GM18507 (cell line): ENCODE measurements around the gene MRPS12.
"Not testable (repeated sequence)": the region's sequence is repeated elsewhere in the genome, so short reads cannot be mapped to it uniquely, and the experiment has no call there.

Experiments used
- DNase-seq: peaks from one replicate; pipeline ENCODE4 v3.0.0; 2011; ENCODE audit warnings: low read depth; ENCODE audit not compliant: insufficient read length; ENCODE audit errors: extremely low spot score
- FAIRE-seq: peaks from 2 replicates; lab custom pipeline; 2011; peaks lifted over from hg19 to GRCh38; lab: Jason Lieb, UNC

Gene MRPS12

DNA sequence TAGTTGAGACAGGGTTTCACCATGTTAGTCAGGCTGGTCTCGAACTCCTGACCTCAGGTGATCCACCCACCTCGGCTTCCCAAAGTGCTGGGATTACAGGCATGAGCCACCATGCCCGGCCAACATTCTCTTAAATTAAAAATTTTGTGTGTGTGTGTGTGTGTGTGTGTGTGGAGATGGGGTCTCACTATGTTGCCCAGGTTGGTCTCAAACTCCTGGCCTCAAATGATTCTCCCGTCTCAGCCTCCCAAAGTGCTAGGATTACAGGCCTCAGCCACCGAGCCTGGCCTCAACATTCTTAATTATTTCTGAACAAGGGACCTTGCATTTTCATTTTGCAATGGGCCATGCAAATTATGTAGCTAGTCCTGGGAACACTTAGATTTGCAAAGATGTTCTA lies 35.4 kb downstream of the MRPS12 start:
- DNase-seq, FAIRE-seq: not testable (repeated sequence)

DNA sequence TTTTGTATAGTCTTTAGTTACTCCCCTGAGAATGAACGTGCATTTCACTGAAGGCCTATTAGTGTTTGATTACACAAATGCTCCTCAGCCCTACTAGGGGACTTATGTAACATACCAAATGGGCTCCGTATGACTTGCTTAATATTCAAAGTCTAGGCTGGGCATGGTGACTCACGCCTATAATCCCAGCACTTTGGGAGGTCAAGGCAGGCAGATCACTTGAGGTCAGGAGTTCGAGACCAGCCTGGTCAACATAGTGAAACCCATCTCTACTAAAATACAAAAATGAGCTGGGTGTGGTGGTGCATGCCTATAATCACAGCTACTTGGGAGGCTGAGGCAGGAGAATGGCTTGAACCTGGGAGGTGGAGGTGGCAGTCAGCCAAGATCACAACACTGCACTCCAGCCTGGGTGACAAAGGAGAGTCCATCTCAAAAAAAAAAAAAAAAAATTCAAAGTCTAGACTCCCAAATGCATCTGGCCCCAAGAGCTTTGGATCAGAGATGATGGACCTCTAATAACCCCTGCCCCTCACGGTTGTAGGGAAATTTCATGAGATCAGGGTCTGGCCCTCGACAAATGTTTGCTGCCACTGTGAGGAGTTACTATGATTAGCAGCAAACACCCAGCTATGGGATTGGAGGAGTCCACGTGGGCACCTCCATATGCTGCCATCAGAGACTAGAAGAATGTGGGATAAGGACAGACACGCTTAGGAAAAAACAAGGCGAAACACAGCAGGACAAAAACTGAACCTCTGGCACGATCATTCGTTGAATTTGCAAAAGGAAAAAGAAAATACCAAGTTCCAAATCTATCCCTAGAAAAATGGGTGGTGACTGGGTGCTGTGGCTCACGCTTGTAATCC lies 40.2 kb downstream of the MRPS12 start:
- FAIRE-seq = no peak

DNA sequence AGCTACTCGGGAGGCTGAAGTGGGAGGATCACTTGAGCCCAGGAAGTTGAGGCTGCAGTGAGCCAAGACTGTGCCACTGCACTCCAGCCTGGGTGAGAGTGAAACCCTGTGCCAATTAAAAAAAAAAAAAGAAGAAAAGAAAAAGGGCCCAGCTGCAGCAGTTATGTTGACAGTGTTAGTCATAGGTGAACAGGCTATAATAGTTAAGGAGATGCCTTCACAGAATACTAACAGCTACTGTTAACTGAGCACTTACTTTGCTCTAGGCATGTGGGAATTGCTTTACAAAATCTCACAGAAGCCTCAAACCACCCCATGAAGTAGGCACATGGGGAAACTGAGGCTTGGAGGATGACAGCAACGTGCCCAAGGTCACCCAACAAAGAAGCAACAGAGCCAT lies 40.9 kb downstream of the MRPS12 start:
- no peak for FAIRE-seq

More for the DNA sequence above, 40.2 kb downstream of the MRPS12 start:
- DNase-seq = no peak

DNA sequence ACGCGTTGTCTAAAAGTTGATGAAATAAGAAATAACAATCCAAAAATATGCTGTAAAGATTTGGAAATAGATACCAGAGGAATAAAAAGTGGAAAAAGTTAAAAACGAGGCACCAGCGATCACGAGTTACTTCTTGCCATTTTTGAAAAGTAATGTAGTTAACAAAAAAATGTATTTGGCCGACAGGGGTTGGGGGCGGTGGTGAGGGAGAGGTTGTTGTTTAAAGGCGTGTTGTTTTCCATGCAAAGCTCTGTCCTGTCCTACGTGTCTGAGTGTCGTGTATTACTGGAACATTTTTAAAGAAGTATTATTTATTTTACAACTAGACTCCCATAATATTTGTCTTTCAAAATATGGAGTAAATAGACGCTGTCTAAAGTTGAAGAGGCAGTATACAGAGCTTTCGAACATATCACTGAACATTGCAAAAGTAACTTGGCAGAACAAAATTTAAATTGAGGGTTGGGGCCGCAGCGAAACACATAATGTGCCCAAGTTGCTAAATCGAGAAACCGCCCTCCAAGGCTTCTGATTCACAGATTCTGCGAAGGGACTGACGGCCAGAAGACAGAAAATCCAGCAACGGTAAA lies 44.0 kb downstream of the MRPS12 start:
- FAIRE-seq = no peak
- DNase-seq = no peak

More for the DNA sequence above, 40.9 kb downstream of the MRPS12 start:
- DNase-seq = no peak

DNA sequence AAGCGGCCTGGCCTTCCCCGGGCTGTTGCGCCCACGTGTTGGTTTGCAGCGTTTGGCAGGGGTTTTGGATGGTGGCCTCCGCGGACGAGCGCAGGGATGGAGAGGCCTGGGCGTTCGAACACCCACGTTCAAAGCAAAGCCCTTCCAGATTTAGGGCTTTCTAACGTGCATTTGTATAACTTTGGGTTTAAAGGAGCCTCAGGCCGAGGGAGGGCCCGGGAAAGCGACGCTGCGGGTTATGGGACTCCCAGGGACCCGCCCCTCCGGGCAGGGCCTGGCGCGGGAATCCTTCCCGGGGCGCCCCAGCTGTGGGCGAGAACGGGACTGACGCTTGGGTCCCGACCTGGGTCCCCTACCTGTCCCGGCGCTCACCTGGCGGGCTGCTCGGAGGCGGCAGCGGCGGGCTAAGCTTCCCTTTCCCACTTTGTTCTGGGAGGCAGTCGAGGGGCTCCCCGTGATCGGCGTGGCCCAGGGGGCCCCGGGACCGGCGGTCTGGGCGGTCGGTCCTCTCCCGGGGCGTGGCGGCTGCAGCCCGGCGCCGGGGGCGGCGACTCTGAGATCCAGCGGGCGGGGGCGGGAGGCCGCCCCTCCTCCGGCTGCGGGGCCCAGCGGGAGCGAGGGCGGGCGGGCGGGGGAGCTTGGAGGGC lies 44.6 kb downstream of the MRPS12 start, which contains the start of gene FBXO17:
Gene FBXO17, minus strand, starts transcription at position 529 of the 647 bp plus-strand sequence. CDS start 25,423 bp downstream, outside the sequence.
- FAIRE-seq (no peak), DNase-seq (no peak)

DNA sequence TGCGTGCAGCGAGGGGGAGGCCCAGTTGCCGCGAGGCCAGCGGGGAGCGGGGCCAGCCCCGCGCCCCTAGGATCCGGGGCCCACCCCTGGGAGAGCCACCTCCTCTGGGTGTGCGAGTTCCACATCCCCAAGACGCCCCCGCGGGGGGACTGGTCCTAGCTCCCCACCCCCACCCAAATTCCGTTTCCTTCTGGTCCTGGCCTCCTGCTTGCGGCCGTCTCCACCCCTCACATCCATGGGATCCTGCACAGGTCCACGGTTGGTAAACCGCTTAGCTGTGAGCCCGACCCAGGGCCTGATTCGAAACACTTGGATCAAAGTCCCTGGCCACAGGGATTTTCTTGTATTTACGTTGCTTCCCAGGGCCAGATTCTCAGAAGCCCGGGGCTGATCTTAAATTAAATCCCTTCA lies 45.1 kb downstream of the MRPS12 start:
- DNase-seq (no peak), FAIRE-seq (no peak)

DNA sequence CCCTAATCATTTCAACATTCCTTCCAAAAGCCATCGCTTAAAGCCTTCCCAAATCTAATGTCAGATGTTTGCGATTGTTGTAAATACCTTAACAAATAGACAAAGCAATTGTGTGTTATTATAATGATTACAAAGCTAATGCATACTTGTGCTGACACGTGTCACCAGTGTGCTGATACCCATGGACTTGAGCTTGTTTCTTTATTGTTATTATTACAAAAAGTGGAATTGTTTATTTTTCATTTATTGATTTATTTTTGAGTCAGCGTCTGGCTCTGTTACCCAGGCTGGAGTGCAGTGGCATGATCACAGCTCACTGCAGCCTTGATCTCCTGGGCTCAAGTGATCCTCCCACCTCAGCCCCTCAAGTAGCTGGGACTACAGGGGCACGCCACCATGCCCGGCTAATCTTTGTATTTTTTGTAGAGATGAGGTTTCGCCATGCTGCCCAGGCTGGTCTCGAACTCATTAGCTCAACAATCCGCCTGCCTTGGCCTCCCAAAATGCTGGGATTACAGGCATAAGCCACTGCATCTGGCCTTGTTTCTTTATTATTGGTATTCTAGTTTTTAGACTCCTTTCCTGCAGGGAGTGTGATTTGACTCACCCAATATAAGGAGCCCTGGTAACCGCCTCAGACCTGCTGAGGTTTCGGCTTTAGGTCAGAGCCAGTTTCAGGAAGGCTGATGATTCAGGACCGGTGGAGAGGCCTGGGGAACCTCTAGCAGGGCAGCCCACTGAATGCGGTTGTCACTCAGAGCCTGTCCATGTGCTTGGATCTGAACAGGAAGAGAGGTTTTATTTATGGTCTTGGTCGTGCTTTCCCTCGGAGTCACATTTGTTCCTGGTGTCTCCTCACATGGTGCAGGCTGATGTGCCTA lies 46.9 kb downstream of the MRPS12 start:
- DNase-seq (peak; percentile 55), FAIRE-seq (peak; percentile 97)

DNA sequence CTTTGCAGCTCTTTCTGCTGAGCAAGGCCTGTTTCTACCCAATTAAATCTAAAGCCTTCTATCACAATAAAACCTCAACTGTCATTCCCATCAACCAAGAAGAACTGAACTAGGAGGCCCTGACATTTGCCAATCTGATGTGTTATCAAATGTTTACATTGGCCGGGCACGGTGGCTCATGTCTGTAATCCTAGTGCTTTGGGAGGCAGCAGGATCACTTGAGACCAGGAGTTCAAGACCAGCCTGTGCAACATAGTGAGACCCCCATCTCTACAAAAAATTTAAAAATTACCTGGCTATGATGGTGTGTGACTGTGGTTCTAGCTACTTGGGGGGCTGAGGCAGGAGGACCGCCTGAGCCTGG lies 47.6 kb downstream of the MRPS12 start:
- FAIRE-seq (no peak), DNase-seq (no peak)

DNA sequence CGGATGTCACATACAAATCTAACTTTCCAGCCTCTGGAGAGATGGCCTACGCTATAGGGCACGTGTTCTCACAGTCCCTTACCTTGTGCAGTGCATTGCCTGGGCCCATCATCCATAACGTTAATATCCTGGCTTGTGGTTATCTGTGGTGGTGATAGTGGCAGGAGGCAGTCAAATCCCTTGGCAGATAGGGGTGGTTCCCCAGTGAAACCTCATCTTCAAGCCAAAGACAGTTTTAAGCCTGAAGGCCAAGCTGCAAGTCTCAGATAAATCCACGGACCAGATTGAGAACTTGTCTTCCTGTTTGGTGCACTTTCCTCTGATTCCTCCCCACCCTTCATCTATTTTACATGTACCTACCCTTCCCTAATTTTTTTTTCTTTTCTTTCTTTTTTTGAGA lies 49.1 kb downstream of the MRPS12 start:
- DNase-seq (no peak), FAIRE-seq (no peak)

DNA sequence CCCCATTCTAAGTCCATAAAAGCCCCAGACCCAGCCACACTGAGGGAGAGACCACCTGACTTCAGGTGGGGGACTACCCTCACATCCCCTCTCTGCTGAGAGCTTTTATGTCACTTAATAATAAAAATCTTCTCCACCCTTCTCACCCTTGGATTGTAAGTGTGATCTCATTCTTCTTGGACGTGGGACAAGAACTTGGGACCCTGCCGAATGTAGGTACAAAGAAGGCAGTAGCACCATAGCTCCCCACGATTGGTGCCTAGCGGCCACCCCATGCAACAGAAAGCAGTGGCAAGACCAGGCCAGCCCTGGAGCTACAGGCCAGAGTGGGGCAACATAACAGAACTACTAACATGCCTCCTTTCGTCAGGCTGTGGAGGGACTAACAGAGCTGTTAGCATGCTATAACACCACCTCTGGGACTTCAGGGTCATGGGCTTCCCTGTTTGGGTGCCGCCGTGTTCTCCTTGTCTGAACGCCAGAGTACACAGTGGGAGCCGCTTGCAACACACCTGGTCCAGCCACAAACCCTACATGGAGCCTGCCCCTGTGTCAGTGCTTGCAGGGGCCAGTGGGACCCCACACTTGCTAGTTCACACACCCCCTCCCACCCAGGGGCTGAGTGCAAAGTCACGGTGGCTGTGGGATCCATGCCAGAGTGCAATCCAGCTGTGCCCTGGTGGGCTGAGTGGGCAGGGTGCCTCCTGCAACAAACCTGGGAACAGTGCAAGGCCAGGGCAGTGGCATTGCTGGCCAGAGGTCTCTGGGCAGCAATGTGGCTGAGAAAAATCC lies 50.0 kb downstream of the MRPS12 start:
- no peak for FAIRE-seq
- DNase-seq = no peak
